HepG2 (cell line): ENCODE data around the gene CALD1.

Source experiments
- CTCF ChIP-seq: sonication (generic); formaldehyde crosslinking; IDR thresholded peaks from 2 replicates; pipeline ENCODE4 v1.5.0; 2020; ENCODE audit warnings: mild to moderate bottlenecking, missing genetic modification reagents, moderate library complexity
- GABPA ChIP-seq, 2 experiments: IDR thresholded peaks; 2 replicates each; pipeline ENCODE4 v1.6.1; 2011 to 2016; ENCODE audit warnings: low read depth in 2 of 2, low read length in 1 of 2, missing biosample characterization in 1 of 2, missing genetic modification characterization in 1 of 2
- SUZ12 ChIP-seq: fragments of 150-350 bp; IDR thresholded peaks from 2 replicates; pipeline ENCODE4 v1.6.1; 2014; ENCODE audit warnings: low read depth, low read length

GRCh38 chr7:134891262-134891695 is 111.8 kb downstream of the CALD1 start:
- TF ChIP-seq SUZ12 = no peak
- no peak for TF ChIP-seq CTCF (CRISPR knock-in tag)
- no peak for TF ChIP-seq GABPA (IDR thresholded peaks at IDR 0.05; ENCODE audit: low read depth, low read length)
- no peak for TF ChIP-seq GABPA (CRISPR knock-in tag; IDR thresholded peaks at IDR 0.05; ENCODE audit: low read depth)
